HG02678 (cell line): Measurements from ENCODE around the gene SGF29.
A peak's percentile ranks its signal among the peaks of the same experiment; 100 is the strongest.
"Not testable (repeated sequence)": the region's sequence is repeated elsewhere in the genome, so short reads cannot be mapped to it uniquely, and the experiment has no call there.

ENCODE experiments used
- ATAC-seq: cut with Tn5 transposase; IDR thresholded peaks from one replicate; pipeline ENCODE4 v1.9.1; 2021; ENCODE audit warnings: mild to moderate bottlenecking, moderate library complexity; ENCODE audit not compliant: unreplicated experiment

Gene SGF29

DNA sequence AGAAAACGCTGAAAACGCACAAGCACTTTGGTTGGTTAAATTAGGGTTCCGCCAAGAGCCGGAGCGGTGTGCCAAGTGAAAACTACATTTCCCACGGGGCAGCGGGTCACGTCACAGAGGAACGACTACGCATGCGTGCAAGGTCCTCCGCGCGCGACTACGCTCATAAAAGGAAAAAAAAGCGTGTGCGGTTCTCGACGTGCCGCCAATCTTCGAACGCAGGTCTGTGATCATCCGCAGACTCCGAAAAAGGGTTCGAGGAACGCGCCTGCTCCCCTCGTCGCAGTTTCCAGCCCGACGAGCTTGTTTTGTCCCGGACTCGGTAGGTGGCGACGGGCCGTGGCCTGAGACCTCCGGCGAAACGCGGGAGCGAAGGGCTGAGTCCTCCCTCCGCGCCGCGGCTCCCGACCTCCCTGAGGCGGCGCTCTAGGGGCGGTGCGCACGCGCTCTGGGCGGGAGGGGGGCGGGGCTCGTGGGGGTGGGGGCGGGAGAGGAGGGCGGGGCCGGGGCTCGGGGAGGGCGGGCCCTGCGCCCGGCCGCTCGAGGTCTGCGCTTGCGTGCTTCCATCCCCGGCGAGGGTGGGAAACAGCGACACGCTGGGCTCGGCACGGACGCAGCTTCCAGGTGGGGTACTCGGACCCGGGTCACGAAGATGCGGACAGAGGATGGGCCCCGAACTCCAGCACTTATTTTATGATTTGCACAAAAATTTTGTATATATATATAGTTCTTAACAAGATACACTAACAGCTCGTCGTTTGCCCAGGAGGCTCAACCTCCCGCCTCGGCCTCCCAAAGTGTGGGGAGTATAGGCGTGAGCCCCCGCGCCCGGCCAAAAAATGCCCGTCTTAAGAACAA, at the start of gene SGF29:
SGF29 (plus strand) TSS at position 145 of the 858 bp plus-strand sequence. CDS start 27,150 bp downstream, outside the sequence.
- ATAC-seq, result peak; percentile 83

DNA sequence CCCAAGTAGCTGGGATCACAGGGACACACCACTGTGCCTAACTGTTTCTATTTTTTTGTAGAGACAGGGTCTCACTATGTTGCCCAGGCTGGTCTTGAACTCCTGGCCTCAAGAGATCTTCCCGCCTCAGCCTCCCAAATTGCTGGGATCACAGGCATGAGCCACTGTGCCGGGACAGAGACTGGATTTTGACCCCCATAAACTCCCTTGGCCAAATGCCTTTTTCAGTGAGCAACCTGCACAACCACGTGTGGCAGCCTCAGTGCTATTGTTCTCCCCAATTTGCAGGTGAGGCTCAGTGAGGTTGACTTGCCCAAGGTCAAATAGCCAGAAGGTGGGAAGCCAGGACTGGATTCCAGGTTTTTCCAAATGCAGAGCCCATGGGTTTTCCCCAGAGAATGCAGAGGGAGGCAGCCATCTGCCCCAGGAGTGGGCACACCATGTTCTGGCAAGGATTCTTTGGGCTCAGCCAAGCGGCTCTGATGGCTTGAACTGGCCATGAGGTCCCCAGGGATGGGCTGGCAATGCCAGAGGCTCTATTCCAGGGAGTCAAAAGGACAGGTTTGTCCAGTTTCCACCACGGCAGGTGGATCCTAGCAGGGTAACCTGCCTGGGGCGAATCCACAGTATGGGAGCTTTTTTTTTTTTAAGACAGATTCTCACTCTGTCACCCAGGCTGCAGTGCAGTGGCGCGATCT, 48.9 kb upstream of the SGF29 start:
- ATAC-seq, result no peak

DNA sequence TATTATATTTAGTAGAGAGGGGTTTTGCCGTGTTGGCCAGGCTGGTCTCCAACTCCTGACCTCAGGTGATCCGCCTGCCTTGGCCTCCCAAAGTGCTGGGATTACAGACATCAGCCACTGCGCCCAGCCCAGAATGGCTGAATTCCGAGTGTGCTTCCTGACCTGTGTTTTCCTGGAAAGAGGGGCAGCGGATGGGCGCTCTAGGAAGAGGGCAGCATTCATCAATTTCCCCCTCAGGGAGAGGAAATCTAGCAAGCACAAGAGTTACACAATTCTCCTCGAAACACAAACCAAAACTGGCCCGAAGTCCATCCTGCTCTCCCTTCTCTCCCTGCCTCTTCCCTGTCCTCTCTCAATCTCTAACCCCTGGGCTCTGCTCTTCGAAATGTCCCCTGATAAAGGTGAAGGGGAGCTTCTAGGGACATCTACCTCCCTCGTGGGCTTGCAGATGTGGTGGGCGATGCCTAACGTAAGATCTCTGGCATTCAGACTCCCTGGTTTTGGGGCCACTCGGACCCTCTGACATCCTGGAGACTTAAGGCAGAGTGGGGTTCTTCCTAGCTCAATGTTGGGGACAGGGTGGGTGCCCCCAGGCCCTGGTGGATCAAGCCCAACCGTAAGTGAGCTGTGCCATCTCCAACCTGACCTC, 48.1 kb upstream of the SGF29 start:
- no peak for ATAC-seq

- no peak for ATAC-seq
These were observed 42.7 kb upstream of the SGF29 start for GRCh38 chr16:28511031-28511430.

DNA sequence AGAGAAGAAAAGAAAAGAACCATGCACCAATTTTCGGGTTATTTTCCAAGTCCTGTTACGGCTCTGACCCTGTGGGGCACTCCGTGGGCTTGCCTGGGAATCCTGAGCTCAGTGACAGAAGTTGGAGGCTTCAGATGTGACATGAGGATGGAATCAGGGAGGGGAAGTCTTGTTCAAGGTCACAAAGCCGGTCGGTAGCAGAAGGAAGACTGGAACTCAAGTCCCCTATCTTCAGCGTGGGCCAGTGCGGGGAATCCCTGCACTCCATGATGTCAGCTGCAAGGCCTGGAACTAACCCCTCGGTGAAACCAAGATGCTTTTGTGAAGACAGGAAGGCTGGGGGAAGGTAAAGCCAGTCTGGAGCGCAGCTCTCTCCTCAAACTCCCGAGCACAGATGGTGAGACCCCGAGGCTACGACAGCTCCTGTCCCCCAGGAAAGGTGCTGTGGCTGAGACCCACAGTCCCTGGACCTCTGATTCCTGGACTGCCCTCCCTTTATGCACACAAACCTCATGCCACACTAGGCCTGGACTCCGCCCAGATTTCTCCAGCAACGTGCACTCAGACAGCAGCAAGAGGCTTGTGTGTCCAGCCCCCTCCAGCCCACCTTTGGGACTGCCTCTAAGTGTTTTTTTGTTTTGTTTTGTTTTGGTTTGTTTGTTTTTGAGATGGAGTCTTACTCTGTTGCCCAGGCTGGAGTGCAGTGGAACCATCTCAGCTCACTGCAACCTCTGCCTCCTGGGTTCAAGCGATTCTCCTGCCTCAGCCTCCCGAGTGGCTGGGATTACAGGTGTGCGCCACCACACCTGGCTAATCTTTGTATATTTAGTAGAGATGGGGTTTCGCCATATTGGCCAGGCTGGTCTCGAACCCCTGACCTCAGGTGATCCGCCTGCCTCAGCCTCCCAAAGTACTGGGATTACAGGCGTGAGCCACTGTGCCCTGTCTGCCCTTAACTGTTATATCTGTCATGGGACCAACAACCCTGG, 41.6 kb upstream of the SGF29 start:
- no peak for ATAC-seq

- ATAC-seq, result no peak
These were observed 40.1 kb upstream of the SGF29 start for GRCh38 chr16:28513484-28514181.

GRCh38 chr16:28514246-28514645, 39.5 kb upstream of the SGF29 start:
- ATAC-seq, result no peak

DNA sequence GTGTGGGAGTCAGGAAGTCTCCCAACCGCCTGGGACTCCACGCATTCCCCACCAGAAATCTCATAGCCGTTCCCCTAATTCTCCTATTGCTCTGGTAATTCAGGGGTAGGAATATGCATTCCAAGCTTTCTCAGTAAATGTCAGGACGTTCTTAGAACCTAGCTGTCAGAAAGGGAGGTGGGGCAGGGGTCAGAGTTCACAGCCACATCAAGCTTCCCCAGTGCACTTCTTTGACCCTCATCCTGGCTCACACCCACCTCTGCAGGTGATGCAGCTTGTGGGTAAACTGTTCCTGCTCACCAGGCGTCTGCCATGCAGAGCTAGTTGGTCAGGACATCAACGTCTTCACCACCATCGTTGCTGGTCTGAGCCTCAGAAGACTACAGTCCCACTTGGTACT, 33.0 kb upstream of the SGF29 start:
- ATAC-seq, result no peak

DNA sequence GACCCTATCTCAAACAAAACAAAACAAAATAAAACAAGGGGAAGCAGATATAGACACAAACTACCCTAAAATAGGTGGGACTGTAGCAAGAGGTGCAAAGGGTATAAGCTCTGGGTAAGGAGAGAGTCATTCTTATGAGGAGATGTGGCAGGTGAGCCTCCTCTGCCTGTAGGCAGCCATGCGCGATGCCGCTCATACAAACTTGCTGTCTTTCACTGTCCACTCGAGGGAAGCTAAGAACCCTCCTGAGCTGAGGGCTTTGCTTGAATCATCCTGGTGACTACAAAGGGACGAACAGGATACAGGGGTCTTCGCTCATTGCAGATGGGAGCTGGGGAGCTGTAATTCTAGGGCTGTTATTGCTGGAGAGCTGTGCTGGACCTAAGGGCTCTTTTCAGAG, 32.3 kb upstream of the SGF29 start:
- no peak for ATAC-seq

- no peak for ATAC-seq
These were observed 30.9 kb upstream of the SGF29 start for GRCh38 chr16:28522792-28523191.

DNA sequence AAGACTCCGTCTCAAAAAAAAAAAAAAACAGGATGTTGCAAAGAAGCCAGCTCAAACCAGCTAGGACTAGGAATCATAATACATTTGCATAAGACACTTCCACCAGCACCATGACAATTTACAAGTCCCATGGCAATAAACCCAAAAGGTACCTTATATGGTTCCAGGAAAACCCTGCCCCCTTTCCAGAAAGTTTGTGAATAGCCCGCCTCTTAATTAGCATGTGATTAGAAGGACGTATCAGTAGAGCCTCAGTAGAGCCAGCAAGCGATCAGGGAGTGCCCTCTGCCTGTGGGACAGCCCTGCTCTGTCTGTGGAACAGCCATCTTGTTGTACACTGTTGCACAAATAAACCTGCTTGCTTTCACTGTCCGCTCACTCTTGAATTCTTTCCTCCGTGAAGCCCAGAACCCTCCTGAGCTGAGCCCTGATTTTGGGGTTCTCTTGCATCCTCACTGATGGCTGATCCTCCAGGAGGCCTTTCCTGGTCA, 29.0 kb upstream of the SGF29 start:
- ATAC-seq, result no peak

GRCh38 chr16:28526201-28527099, 27.3 kb upstream of the SGF29 start:
- no peak for ATAC-seq

DNA sequence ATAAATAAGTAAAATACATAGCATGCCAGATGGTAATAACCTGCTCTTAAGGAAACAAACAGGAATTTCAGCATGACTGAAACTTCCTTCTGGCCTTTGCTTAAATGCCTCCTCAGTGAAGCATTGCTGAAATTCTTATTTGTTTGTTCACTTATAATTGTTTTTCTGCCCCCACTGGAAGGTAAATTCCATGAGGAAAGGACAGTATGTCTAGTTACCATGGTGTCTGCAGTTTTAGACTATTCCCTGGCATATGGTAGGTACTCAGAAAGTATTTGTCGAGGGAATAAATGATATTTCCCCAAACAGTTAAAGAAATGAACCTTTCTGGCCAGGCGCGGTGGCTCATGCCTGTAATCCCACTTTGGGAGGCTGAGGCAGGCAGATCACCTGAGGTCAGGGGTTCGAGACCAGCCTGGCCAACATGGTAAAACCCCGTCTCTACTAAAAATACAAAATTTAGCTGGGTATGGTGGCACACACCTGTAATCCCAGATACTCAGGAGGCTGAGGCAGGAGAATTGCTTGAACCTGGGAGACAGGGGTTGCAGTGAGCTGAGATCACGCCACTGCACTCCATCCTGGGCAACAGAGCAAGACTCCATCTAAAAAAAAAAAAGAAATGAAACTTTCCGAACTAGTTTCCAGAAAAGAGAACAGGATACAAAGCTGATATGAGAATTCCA, 26.5 kb upstream of the SGF29 start:
- not testable (repeated sequence) for ATAC-seq

DNA sequence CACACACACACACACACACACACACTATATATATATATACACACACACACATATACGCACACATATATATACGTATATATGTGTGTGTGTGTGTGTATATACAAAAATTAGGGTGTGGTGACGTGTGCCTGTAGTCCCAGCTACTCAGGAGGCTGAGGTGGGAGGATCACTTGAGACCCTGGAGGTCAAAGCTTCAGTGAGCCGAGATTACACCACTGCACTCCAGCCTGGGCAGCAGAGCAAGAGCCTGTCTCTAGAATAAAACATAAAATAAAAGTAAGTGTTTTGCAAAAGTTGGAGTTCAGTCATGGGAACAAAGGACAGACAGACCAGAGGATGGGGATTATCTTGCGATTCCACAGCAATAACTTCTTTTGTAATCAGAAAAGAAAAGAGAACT, 25.7 kb upstream of the SGF29 start:
- ATAC-seq, result no peak

DNA sequence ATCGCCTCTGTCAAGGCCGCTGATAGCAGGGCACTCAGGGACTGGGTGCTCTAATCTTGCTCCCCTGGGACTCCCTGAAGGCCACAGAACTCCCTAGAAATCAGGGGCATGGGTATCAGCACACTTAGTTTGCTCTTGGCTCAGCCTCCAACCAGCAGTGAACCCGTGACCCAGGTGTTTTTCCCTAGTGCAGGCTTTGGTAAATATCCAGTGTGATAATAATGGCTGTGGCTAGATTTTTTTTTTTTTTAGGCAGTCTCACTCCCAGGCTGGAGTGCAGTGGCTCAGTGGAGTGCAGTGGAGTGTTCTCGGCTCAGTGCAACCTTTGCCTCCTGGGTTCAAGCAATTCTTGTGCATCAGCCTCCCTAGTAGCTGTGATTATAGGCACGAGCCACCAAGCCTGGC, 25.3 kb upstream of the SGF29 start:
- no peak for ATAC-seq

DNA sequence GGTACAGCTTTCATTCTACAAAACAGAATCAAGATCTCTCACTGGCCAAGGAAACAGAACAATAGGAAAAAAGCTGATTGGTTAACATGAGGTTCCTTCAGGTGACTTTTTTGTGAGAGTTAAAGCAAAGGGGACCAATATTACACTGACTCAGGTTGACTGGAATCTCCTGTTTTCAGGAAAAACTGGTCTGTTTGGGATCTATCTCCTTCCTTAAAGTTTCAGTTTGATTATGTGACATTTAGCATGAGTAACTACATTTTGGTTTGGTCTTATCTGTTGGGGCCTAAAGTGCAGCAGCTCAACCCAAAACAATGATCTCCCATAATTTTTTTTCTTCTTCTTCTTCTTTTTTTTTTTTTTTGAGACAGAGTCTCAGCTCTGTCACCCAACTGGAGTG, 24.6 kb upstream of the SGF29 start:
- no peak for ATAC-seq

GRCh38 chr16:28531777-28532744, 21.7 kb upstream of the SGF29 start:
- no peak for ATAC-seq
